ENCODE measurements around the gene STARD9.

GRCh38 chr15:42742149-42742548 is 166.7 kb downstream of the STARD9 start:
- TF ChIP-seq POLR2A (IDR thresholded peaks at IDR 0.05) (no peak), CTCF (IDR thresholded peaks at IDR 0.05) (no peak)

All from uterus (tissue), 2 donors.